Kidney glomerular epithelial cell (primary cell): ENCODE data around the gene OMA1.
"Not testable (repeated sequence)": the region's sequence is repeated elsewhere in the genome, so short reads cannot be mapped to it uniquely, and the experiment has no call there.

ENCODE experiments used
- DNase-seq: peaks from one replicate; lab custom pipeline; 2025; lab: John Stamatoyannopoulos, UW

OMA1 gene

GRCh38 chr1:58573705-58574591 lies 27.4 kb upstream of the OMA1 start:
- peak; percentile 40 for DNase-seq

- DNase-seq, result no peak
Observed at GRCh38 chr1:58573138-58573537, 26.6 kb upstream of the OMA1 start.

- no peak for DNase-seq
Observed at GRCh38 chr1:58572690-58573089, 26.2 kb upstream of the OMA1 start.

- no peak for DNase-seq
Observed at GRCh38 chr1:58571616-58572015, 25.1 kb upstream of the OMA1 start.

GRCh38 chr1:58570817-58571216 lies 24.3 kb upstream of the OMA1 start:
- DNase-seq, result no peak

- no peak for DNase-seq
Observed at GRCh38 chr1:58570094-58570493, 23.6 kb upstream of the OMA1 start.

GRCh38 chr1:58568911-58569310 lies 22.4 kb upstream of the OMA1 start:
- DNase-seq, result no peak

- no peak for DNase-seq
Observed at GRCh38 chr1:58568271-58568860, 21.8 kb upstream of the OMA1 start.

GRCh38 chr1:58566339-58566738 lies 19.8 kb upstream of the OMA1 start:
- DNase-seq, result no peak

GRCh38 chr1:58563715-58564114 lies 17.2 kb upstream of the OMA1 start:
- DNase-seq, result not testable (repeated sequence)

GRCh38 chr1:58561633-58562032 lies 15.1 kb upstream of the OMA1 start:
- DNase-seq, result no peak

GRCh38 chr1:58555393-58555792 lies 8.9 kb upstream of the OMA1 start:
- no peak for DNase-seq

GRCh38 chr1:58551186-58552140 lies 4.9 kb upstream of the OMA1 start:
- DNase-seq, result no peak

- not testable (repeated sequence) for DNase-seq
Observed at GRCh38 chr1:58549291-58549690, 2.8 kb upstream of the OMA1 start.

- no peak for DNase-seq
Observed at GRCh38 chr1:58548371-58548770, 1.8 kb upstream of the OMA1 start.

- peak; percentile 70 for DNase-seq
Observed at GRCh38 chr1:58545591-58546519, 671 bp downstream of the OMA1 start.

GRCh38 chr1:58543260-58543659 lies 3.3 kb downstream of the OMA1 start:
- no peak for DNase-seq

- DNase-seq, result no peak
Observed at GRCh38 chr1:58539553-58539952, 7.0 kb downstream of the OMA1 start.

GRCh38 chr1:58538821-58539220 lies 7.7 kb downstream of the OMA1 start:
- no peak for DNase-seq

- DNase-seq, result not testable (repeated sequence)
Observed at GRCh38 chr1:58531842-58532241, 14.7 kb downstream of the OMA1 start.

GRCh38 chr1:58529284-58529683 lies 17.2 kb downstream of the OMA1 start:
- DNase-seq, result no peak
